ENCODE measurements around the gene NEDD4L.

The NEDD4L gene

DNA sequence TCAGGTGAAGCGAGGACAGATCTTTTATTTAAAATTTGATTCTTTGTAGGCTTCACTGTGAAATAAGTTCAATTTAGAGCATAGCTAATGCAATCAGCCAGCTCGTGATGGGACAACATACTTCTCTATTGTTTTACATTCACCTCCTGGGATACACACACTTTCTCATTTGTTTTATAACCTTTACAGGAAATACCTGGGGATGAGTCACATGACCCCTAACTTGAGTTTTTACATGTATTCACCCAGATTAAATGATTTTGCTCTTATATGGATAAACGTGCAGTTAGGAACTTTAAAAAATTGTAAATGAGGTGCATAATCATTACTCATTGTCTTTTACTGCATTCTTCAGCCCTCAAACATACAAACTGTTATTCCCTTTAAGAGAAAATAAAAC lies 152.1 kb downstream of the NEDD4L start:
- no peak for TF ChIP-seq CTCF (IDR thresholded peaks at IDR 0.05; ENCODE audit: borderline replicate concordance, insufficient read depth, low read depth, low read length)
- no peak overlapping the region for H3K4me3 ChIP-seq (ENCODE audit: low read depth, low read length)

DNA sequence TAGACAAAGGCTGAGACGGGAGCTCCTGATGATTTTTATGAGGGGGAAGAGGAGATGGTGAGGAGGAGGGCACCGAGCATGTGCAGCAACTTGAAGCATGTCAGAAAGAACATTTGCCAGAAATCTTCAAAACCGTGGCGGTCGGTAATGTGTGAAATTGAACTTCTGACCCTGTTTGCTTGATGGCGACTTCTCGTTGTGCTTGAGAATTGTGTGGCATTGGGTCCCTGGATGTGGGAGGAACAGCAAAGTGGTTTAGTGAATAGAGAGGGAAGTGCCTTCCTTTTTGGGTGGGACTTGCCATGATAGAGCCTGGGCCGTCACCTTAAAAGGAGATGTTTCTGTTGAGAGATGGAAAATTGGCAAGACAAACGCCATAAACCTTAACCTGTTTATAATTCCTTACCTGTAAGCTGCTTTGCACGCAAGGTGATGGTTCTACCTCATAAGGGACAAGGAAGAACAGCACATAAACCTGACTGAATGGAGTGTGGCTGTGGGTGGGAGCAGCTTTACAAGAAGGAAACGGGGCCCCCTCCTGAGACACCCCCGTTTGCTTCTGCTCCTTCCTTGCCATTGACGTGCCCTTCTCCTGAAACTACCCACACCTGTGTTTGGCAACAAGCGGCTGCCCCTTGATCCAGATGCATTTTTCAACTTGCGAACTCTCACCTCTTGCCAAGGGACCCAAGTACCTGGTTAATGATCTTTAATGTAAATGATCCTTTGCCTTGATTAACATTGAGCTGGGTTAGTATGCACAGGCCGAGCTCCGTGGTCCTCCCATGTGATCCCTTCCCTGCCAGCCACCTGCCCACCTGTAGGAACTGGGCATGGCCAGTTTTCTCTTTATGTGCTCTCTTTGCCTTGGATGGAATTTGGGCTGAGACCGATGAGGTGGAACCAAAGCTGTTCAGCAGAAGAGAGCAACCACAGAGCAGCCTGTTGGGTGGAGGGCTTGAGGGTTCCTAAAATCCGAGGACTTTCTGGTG lies 153.2 kb downstream of the NEDD4L start:
- H3K4me3 ChIP-seq (ENCODE audit: low read depth, low read length), result no peak overlapping the region
- TF ChIP-seq CTCF (IDR thresholded peaks at IDR 0.05; ENCODE audit: borderline replicate concordance, insufficient read depth, low read depth, low read length), result no peak

- H3K4me3 ChIP-seq (ENCODE audit: low read depth, low read length), result no peak overlapping the region
- no peak for TF ChIP-seq CTCF (IDR thresholded peaks at IDR 0.05; ENCODE audit: borderline replicate concordance, insufficient read depth, low read depth, low read length)
Observed at GRCh38 chr18:58201268-58201667, 157.2 kb downstream of the NEDD4L start.

DNA sequence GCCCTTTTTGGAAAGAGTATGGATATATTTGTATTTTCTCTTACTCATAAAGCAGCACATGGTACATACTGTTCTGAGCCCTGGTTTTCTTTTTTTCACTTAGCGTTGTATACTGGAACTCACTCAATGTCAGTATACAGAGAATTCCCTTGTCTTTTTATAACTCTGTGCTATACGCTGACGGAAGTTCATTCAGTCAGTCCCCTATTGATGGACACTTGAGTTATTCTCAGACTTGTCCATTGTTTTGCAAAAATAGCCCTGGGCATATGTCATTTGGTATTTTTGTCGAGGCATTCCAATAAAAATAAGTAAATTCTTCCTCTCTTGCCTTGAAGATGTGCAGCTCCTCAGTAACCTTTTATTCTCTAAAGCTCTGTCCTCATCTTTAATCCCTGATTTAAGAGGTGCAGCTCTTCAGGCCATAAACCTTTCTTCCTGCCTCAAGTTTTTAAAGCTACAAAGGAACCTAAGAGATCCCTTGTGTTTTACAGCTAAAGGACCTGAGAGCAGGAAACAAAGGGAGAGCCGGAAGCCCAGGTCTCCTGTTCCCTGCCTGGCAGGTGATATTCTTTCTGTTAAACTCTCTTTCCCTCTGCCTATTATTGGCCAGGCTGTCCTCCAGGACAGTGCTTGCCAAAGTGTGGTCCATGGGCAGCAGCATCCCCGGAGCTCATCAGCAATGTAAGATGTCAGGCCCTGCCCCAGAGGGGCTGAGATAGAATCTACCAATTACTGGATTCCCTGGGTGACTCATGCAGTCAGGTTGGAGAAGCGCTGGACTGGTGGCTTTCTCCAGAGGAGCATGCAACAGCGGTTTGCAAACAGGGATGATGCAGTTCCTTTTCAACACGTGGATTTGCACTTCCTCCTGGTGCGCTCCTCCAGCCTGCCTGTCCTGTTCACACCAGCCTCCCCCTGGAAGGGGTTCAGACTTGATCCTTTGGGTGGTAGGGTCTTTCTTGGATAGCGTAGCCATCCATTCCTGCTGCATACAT lies 158.0 kb downstream of the NEDD4L start:
- H3K4me3 ChIP-seq (ENCODE audit: low read depth, low read length), result no peak overlapping the region
- TF ChIP-seq CTCF (IDR thresholded peaks at IDR 0.05; ENCODE audit: borderline replicate concordance, insufficient read depth, low read depth, low read length), result no peak

GRCh38 chr18:58204776-58205442 lies 160.9 kb downstream of the NEDD4L start:
- no peak for TF ChIP-seq CTCF (IDR thresholded peaks at IDR 0.05; ENCODE audit: borderline replicate concordance, insufficient read depth, low read depth, low read length)
- H3K4me3 ChIP-seq (ENCODE audit: low read depth, low read length), result no peak overlapping the region

- no peak overlapping the region for H3K4me3 ChIP-seq (ENCODE audit: low read depth, low read length)
- TF ChIP-seq CTCF (IDR thresholded peaks at IDR 0.05; ENCODE audit: borderline replicate concordance, insufficient read depth, low read depth, low read length), result no peak
Observed at GRCh38 chr18:58205443-58206160, 161.6 kb downstream of the NEDD4L start.
